CD4-positive, alpha-beta T cell (primary cell): ENCODE data around the gene NRXN3. TPM values are rescaled to one million over a fixed set of nuclear protein-coding genes. Genes with fewer than 3 reads are reported as not detected.

Experiments
- ATAC-seq: fragments of 200-7000 bp; cut with Tn5 transposase; one replicate; pipeline ENCODE4 v1.10.0; 2022; ENCODE audit warnings: mild to moderate bottlenecking; ENCODE audit not compliant: poor library complexity
- CTCF ChIA-PET: fragments of 350-600 bp; sonication (Branson Sonifier 250); formaldehyde crosslinking; loops from one replicate; lab custom pipeline; 2021; ENCODE audit warnings: antibody characterized with exemption, inconsistent platforms; lab: Charles Lee
- POLR2A ChIA-PET: fragments of 350-600 bp; sonication (Branson Sonifier 250); formaldehyde crosslinking; loops from one replicate; lab custom pipeline; 2021; ENCODE audit warnings: antibody characterized with exemption, inconsistent platforms; lab: Charles Lee
- DNase-seq, 14 experiments: peaks; one replicate each; pipeline ENCODE4 v3.0.0-alpha.2; 2013 to 2020; ENCODE audit warnings: mixed read lengths in 2 of 14
- H3K27ac ChIP-seq, 2 donors: one replicate each; pipeline versions ENCODE4 v1.5.1 to v1.7.0; 2013; ENCODE audit warnings: low read length in 2 of 2, low read depth in 1 of 2, mild to moderate bottlenecking in 1 of 2
- H3K27me3 ChIP-seq, 2 experiments: 1 replicate in 1 of 2; 2 replicates in 1 of 2; pipeline versions ENCODE4 v1.6.1 to v1.7.0; 2013; ENCODE audit warnings: low read length in 2 of 2, control low read depth in 1 of 2, mild to moderate bottlenecking in 1 of 2, moderate library complexity in 1 of 2; ENCODE audit not compliant: insufficient read depth in 2 of 2, control insufficient read depth in 1 of 2
- H3K36me3 ChIP-seq: one replicate; pipeline ENCODE4 v1.6.1; 2013; ENCODE audit warnings: low read length, control low read depth; ENCODE audit not compliant: insufficient read depth
- H3K4me1 ChIP-seq: one replicate; pipeline ENCODE4 v1.6.1; 2013; ENCODE audit warnings: low read length, control low read depth; ENCODE audit not compliant: insufficient read depth
- H3K4me3 ChIP-seq: one replicate; pipeline ENCODE4 v1.5.1; 2013; ENCODE audit warnings: mild to moderate bottlenecking, low read length, moderate library complexity
- H3K9me3 ChIP-seq, 2 experiments: 1 replicate in 1 of 2; 2 replicates in 1 of 2; pipeline versions ENCODE4 v1.6.1 to v1.7.0; 2013; ENCODE audit warnings: low read length in 2 of 2, mild to moderate bottlenecking in 2 of 2, control low read depth in 1 of 2, moderate library complexity in 1 of 2; ENCODE audit not compliant: control insufficient read depth in 1 of 2, insufficient read depth in 1 of 2
- H3K27ac Mint-ChIP-seq: one replicate; pipeline ENCODE4 v1.8.0; 2020; ENCODE audit warnings: mixed read lengths
- H3K27me3 Mint-ChIP-seq: one replicate; pipeline ENCODE4 v1.8.0; 2021; ENCODE audit warnings: mixed read lengths
- H3K36me3 Mint-ChIP-seq: one replicate; pipeline ENCODE4 v1.8.0; 2021; ENCODE audit warnings: low read depth, mixed read lengths
- H3K4me1 Mint-ChIP-seq: one replicate; pipeline ENCODE4 v1.8.0; 2021; ENCODE audit warnings: low read depth, mixed read lengths
- H3K4me3 Mint-ChIP-seq: one replicate; pipeline ENCODE4 v1.8.0; 2020; ENCODE audit warnings: mild to moderate bottlenecking, mixed read lengths
- H3K9me3 Mint-ChIP-seq: one replicate; pipeline ENCODE4 v1.8.0; 2020; ENCODE audit warnings: mixed read lengths
- intact Hi-C, 2 experiments: fragments of 100-400 bp; cut with DNase I in 1 of 2; cut with micrococcal nuclease in 1 of 2; formaldehyde crosslinking; loops; one replicate each; pipeline versions ENCODE4 v1.15.1 to v1.9.0; 2023 to 2025; cut with DNase I, micrococcal nuclease
- total RNA-seq, 174 experiments: library from RNA in 2 of 174; stranded (reverse) in 2 of 174; gene quantifications; one replicate each; pipeline ENCODE4 v1.2.3 and lab custom pipeline; 2021 to 2026
- TF ChIP-seq, protein P1 (sequence below): fragments of 200-600 bp; IDR thresholded peaks from one replicate; pipeline ENCODE4 v1.8.0; 2022; ENCODE audit warnings: antibody characterized with exemption, mild to moderate bottlenecking

NRXN3 gene
- total RNA-seq, 2 experiments from 2014 or later = not detected

DNA sequence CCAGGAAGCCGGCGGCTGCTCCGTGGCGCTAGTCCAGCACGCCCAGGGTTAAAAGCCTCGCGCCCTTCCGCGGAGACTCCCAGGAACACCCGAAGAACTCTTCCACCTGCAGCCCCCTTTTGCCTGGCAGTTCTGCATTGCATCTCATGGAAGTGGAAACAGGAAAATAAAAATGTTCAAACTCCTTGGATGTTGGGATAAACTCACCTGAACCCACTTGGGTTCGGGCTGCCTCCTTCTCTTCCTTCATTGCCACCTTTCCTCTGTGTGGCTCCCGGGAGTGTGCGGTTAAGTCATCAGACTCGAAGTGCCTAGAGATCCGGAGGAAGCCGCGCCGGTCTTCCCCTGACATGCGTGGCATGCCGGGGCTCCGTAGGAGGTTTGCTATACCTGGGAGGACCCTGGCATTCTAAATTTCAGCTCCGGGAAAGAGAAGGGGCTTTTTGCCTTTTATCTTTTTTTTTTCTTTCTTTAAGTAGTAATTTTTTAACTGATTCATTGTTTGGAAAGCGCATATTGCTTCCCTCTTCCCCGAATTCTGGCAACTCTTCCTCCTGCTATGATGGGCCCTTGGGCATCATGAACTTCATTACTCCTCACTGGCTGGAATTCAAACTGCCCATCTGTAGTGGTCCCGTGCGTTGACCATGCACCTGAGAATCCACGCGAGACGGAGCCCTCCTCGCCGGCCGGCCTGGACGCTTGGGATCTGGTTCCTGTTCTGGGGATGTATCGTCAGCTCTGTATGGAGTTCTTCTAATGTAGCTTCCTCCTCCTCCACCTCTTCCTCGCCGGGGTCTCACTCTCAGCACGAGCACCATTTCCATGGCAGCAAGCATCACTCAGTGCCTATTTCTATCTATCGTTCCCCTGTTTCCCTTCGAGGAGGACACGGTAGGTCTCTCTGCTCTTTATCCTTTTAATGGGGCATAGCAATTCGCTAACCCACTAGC lies 1109.7 kb downstream of the NRXN3 start:
- Histone ChIP-seq H3K4me3 (no peak overlapping the region), H3K27ac (no peak overlapping the region), H3K9me3 (peaks cover 0 to 18% of the 10 kb centered on the region in 2 experiments), H3K27me3 (peaks cover 10 to 35% of the 10 kb centered on the region in 2 experiments), H3K36me3 (no peaks in the 10 kb centered on the region), H3K4me1 (no peaks in the 10 kb centered on the region)
- H3K27me3 Mint-ChIP-seq = peaks cover 78% of the 10 kb centered on the region
- no peaks in the 10 kb centered on the region for H3K36me3 Mint-ChIP-seq
- intact Hi-C loops = no loop called here
- H3K27ac Mint-ChIP-seq = no peak overlapping the region
- H3K4me3 Mint-ChIP-seq = no peak overlapping the region
- peaks cover 5% of the 10 kb centered on the region for H3K4me1 Mint-ChIP-seq
- ATAC-seq (no peak), DNase-seq (no peak)
- POLR2A ChIA-PET = no interaction called here
- TF ChIP-seq, protein P1, sequence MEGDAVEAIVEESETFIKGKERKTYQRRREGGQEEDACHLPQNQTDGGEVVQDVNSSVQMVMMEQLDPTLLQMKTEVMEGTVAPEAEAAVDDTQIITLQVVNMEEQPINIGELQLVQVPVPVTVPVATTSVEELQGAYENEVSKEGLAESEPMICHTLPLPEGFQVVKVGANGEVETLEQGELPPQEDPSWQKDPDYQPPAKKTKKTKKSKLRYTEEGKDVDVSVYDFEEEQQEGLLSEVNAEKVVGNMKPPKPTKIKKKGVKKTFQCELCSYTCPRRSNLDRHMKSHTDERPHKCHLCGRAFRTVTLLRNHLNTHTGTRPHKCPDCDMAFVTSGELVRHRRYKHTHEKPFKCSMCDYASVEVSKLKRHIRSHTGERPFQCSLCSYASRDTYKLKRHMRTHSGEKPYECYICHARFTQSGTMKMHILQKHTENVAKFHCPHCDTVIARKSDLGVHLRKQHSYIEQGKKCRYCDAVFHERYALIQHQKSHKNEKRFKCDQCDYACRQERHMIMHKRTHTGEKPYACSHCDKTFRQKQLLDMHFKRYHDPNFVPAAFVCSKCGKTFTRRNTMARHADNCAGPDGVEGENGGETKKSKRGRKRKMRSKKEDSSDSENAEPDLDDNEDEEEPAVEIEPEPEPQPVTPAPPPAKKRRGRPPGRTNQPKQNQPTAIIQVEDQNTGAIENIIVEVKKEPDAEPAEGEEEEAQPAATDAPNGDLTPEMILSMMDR = no peak
- no peaks in the 10 kb centered on the region for H3K9me3 Mint-ChIP-seq
- CTCF ChIA-PET = no interaction called here

DNA sequence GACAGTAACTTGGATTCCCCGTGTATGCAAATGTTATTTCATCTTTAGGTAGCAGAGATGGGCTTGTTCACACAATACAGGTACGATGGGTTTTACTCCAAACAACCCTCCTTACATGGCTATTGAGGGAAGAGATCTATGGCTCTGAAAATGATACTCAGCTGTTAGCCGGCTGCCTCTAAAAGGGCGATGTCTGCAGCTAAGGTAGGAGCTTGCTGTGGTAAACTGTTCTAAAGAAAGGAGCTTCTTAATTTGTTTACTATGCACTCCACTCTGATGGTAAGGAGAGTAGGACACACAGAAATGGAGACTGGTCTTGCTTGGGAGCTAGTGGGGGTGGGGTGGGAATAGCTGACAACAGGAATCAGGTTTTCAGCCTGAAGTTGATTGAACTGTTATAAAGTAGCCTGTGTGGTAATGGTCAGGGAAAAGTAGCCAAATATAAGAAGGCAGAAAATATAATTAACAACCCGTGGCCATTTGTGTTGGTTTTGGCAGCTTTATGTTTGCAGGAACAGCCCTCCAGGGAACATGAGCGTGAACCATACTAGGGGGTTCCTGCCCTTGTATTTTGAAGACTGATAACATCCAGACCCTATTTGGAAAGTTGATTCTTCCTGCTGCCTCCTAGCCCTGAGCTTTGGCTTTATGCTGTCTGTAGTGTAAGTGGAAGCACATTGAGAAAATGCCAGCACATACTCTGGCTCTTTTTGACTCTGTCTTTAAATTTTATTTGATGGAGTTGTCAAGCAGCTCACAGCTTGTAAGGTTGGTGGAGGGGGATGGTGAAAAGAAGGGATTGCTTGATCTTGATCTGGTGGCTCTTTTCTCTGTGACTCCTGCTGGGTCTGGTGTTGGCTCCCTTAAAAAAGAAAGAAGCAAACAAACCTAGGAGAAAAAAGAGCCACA lies 1111.3 kb downstream of the NRXN3 start:
- no peak overlapping the region for H3K27ac Mint-ChIP-seq
- ChIA-PET CTCF (no interaction called here), POLR2A (interaction anchor here (0.5 kb wide), 1 partner anchor 402 kb away, joined by 3 read pairs; no protein-coding TSS in a partner anchor)
- TF ChIP-seq, protein P1 = no peak
- H3K4me1 Mint-ChIP-seq = peaks cover 5% of the 10 kb centered on the region
- H3K9me3 ChIP-seq = peaks cover 0 to 18% of the 10 kb centered on the region in 2 experiments
- H3K4me1 ChIP-seq = no peaks in the 10 kb centered on the region
- no peak overlapping the region for H3K27ac ChIP-seq
- DNase-seq (no peak), ATAC-seq (no peak)
- H3K4me3 Mint-ChIP-seq = no peak overlapping the region
- peaks cover 70% of the 10 kb centered on the region for H3K27me3 Mint-ChIP-seq
- peaks cover 2% of the 10 kb centered on the region for H3K9me3 Mint-ChIP-seq
- no peak overlapping the region for H3K4me3 ChIP-seq
- H3K27me3 ChIP-seq = peaks cover 10 to 35% of the 10 kb centered on the region in 2 experiments
- H3K36me3 ChIP-seq = no peaks in the 10 kb centered on the region
- intact Hi-C loops = no loop called here
- H3K36me3 Mint-ChIP-seq = no peaks in the 10 kb centered on the region

DNA sequence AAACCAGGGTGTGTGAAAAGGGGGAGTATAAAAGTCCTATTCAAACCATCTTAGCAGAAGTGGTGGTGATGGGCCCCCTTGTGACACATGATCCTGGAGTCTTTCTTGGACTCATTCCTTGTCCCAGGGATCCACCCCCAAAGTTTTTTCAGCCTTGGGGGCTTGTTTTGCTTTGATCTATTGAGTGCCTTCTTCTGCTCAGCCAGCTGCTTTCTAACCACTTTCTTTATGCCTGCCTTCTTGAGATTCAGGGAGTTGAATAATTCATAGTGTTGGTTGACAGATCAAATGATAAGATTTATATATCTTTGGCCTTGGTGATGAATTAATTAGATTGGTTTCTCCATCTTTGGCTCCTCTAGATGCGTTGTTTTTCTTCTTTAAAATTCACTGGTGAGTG lies 1114.4 kb downstream of the NRXN3 start:
- peaks cover 0 to 3% of the 10 kb centered on the region in 2 experiments for H3K9me3 ChIP-seq
- Mint-ChIP-seq H3K27me3 (peaks cover 42% of the 10 kb centered on the region), H3K36me3 (no peaks in the 10 kb centered on the region), H3K4me3 (no peak overlapping the region), H3K4me1 (peaks cover 5% of the 10 kb centered on the region), H3K27ac (no peak overlapping the region), H3K9me3 (peaks cover 2% of the 10 kb centered on the region)
- POLR2A ChIA-PET = no interaction called here
- intact Hi-C loops = no loop called here
- no peak for ATAC-seq
- no peak overlapping the region for H3K27ac ChIP-seq
- H3K4me1 ChIP-seq = no peaks in the 10 kb centered on the region
- TF ChIP-seq, protein P1 = no peak
- peaks cover 2 to 11% of the 10 kb centered on the region in 2 experiments for H3K27me3 ChIP-seq
- CTCF ChIA-PET = no interaction called here
- no peak overlapping the region for H3K4me3 ChIP-seq
- DNase-seq = no peak
- H3K36me3 ChIP-seq = no peaks in the 10 kb centered on the region
